Ramos (cell line): ENCODE data around the gene MAN2A2.

Experiments used
- in situ Hi-C: fragments of 300-500 bp; cut with MboI; formaldehyde crosslinking; loops from one replicate; pipeline ENCODE4 v1.14.3; 2022; ENCODE audit warnings: low sequenced_read_pairs; ENCODE audit not compliant: unreplicated experiment

The MAN2A2 gene

DNA sequence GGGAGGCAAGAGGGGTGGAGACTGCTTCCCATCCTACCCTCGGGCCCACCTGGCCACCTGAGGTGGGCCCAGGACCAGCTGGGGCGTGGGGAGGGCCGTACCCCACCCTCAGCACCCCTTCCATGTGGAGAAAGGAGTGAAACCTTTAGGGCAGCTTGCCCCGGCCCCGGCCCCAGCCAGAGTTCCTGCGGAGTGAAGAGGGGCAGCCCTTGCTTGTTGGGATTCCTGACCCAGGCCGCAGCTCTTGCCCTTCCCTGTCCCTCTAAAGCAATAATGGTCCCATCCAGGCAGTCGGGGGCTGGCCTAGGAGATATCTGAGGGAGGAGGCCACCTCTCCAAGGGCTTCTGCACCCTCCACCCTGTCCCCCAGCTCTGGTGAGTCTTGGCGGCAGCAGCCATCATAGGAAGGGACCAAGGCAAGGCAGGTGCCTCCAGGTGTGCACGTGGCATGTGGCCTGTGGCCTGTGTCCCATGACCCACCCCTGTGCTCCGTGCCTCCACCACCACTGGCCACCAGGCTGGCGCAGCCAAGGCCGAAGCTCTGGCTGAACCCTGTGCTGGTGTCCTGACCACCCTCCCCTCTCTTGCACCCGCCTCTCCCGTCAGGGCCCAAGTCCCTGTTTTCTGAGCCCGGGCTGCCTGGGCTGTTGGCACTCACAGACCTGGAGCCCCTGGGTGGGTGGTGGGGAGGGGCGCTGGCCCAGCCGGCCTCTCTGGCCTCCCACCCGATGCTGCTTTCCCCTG is 21.0 kb upstream of the MAN2A2 start:
- in situ Hi-C loops, result loop anchor here (10.0 kb wide), 1 partner anchor 567 kb away; no protein-coding TSS in a partner anchor

GRCh38 chr15:90882781-90883525 is 20.1 kb upstream of the MAN2A2 start:
- in situ Hi-C loops, result loop anchor here (10.0 kb wide), 1 partner anchor 568 kb away; no protein-coding TSS in a partner anchor

DNA sequence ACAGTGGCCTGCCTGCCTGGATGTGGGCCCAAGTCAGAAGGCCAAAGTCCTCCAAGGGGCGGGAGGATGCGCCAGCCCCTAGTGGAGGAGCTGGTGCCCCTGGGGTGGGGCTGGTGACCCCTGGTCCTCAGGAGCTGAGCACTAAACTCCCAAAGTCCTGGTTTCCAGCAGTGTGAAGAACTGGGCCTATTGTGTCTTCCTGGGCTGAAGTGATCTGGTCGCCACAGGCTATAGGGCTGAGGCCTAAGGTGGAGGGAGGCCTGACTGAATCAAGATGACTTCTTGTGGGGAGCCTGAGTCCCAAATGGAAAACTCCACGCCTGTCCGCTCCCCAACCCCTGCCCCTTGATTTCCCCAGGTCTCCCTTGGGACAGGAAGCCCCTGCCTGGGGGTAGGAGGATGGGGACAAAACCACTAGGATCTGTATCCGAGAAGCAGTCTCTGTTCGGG is 19.6 kb upstream of the MAN2A2 start:
- in situ Hi-C loops, result loop anchor here (10.0 kb wide), 1 partner anchor 569 kb away; no protein-coding TSS in a partner anchor

GRCh38 chr15:90883976-90884718 is 19.0 kb upstream of the MAN2A2 start, which contains the start of gene FES:
Gene FES, plus strand, starts transcription at chr15:90884504. Its CDS starts 542 bp downstream, at chr15:90885046.
- in situ Hi-C loops, result loop anchor here (10.0 kb wide), 1 partner anchor 569 kb away; no protein-coding TSS in a partner anchor

- in situ Hi-C loops, result loop anchor here (5.0 to 10.0 kb wide), 2 partner anchors 233 to 570 kb away; no protein-coding TSS in a partner anchor
Measured at GRCh38 chr15:90884719-90885431, 18.2 kb upstream of the MAN2A2 start.

- in situ Hi-C loops, result loop anchor here (5.0 to 10.0 kb wide), 2 partner anchors 233 to 571 kb away; no protein-coding TSS in a partner anchor
Measured at GRCh38 chr15:90885432-90886290, 17.4 kb upstream of the MAN2A2 start.

DNA sequence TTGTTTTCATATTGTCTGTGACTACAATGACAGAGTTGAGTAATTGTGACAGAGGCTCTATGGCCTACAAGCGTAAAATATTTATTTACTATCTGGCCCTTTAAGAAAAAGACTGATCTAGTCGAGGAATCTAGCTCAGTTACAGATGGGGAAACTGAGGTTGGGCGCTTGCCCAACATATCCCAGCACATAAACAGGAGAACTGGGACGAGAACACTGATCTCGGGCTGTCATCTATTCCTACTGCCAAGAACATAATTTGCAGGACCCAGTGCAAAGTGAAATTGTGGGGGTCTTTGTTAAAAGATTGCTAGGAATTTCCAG is 16.8 kb upstream of the MAN2A2 start:
- in situ Hi-C loops, result loop anchor here (5.0 to 10.0 kb wide), 2 partner anchors 234 to 571 kb away; no protein-coding TSS in a partner anchor

- in situ Hi-C loops, result loop anchor here (5.0 to 10.0 kb wide), 2 partner anchors 235 to 572 kb away; no protein-coding TSS in a partner anchor
Measured at GRCh38 chr15:90887037-90887481, 16.0 kb upstream of the MAN2A2 start.

DNA sequence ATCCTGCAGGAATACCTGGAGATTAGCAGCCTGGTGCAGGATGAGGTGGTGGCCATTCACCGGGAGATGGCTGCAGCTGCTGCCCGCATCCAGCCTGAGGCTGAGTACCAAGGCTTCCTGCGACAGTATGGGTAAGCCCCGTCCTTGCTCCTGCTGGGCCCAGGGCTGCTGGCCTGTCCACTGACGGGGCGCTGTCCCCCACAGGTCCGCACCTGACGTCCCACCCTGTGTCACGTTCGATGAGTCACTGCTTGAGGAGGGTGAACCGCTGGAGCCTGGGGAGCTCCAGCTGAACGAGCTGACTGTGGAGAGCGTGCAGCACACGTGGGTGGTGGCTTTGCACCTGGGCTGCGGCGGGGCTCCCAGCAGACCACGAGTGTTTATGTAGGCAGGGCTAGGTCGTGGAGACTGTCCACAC is 13.8 kb upstream of the MAN2A2 start:
- in situ Hi-C loops, result loop anchor here (5.0 to 10.0 kb wide), 2 partner anchors 237 to 575 kb away; no protein-coding TSS in a partner anchor

- in situ Hi-C loops, result loop anchor here (5.0 to 10.0 kb wide), 2 partner anchors 238 to 575 kb away; no protein-coding TSS in a partner anchor
Measured at GRCh38 chr15:90889736-90890456, 13.2 kb upstream of the MAN2A2 start.

- in situ Hi-C loops, result no loop called here
Measured at GRCh38 chr15:90890839-90891238, 12.3 kb upstream of the MAN2A2 start.

DNA sequence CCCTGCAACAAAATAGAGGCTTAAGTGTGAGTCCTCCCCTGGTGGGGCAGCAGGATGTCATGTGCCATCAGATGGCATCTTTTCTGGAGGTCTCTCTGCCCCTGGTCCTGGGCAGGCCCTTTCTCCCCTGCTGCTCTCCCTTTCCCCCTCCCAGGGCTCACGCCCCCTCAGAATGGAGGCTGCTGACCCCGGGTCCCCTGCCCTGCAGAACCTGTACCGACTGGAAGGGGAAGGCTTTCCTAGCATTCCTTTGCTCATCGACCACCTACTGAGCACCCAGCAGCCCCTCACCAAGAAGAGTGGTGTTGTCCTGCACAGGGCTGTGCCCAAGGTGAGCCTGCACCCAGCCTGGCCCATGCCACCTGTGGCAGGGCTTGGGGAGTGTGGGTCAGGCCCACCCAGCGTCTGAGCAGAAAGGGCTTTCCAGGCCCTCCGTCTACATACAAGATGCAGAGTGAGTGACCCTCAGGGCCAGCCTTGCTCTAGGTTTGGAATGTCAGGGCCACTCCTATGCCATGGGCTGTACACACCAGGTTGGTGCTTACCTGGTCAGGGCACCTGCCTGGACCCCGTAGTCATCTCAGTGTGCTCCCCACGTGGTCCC is 11.7 kb upstream of the MAN2A2 start:
- in situ Hi-C loops, result no loop called here

GRCh38 chr15:90892023-90892422 is 11.1 kb upstream of the MAN2A2 start:
- in situ Hi-C loops, result no loop called here

DNA sequence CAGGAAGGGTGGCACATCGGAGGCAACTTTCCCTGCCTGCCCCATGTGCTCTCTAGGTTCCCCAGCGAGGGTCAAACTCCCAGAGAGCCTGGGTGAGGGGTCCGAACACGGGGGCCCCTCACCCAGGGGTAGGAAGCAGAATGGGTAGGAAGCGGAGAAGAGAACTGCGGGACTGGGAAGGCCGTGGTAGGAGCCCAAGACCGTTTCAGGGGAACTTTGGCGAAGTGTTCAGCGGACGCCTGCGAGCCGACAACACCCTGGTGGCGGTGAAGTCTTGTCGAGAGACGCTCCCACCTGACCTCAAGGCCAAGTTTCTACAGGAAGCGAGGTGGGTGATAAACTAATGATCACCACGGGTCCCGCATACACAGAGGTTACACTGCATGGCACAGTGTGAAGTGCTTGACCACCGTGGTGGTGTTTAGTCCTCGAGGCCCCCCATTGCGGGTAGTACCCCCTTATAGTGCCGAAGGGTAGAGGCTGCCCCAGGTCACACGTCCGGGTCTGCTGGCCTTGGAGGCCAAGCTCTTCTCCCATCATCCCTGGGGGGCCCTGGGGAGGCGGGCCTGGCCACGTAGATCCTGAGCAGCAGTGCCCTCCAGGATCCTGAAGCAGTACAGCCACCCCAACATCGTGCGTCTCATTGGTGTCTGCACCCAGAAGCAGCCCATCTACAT is 10.5 kb upstream of the MAN2A2 start:
- in situ Hi-C loops, result no loop called here

- in situ Hi-C loops, result no loop called here
Measured at GRCh38 chr15:90893175-90894090, 9.7 kb upstream of the MAN2A2 start.

- in situ Hi-C loops, result no loop called here
Measured at GRCh38 chr15:90895571-90896117, 7.5 kb upstream of the MAN2A2 start.
